Stimulated activated CD8-positive, alpha-beta memory T cell treated with anti-CD3 and anti-CD28 coated beads, Interleukin-7, amount 100 ng/mL, for 24 hours (primary cell): ENCODE measurements around the gene LILRA2.
"Not testable (repeated sequence)": the region's sequence is repeated elsewhere in the genome, so short reads cannot be mapped to it uniquely, and the experiment has no call there.

Source experiments
- DNase-seq: peaks from one replicate; pipeline ENCODE4 v3.0.0-alpha.2; 2020; ENCODE audit warnings: low read depth

The LILRA2 gene

GRCh38 chr19:54609356-54609791, 35.8 kb downstream of the LILRA2 start:
- no peak for DNase-seq

- no peak for DNase-seq
These were observed 38.8 kb downstream of the LILRA2 start for GRCh38 chr19:54612428-54612827.

- no peak for DNase-seq
These were observed 41.1 kb downstream of the LILRA2 start for GRCh38 chr19:54614726-54615125.

- no peak for DNase-seq
These were observed 42.5 kb downstream of the LILRA2 start for GRCh38 chr19:54616057-54616456.

GRCh38 chr19:54616821-54617560, 43.4 kb downstream of the LILRA2 start:
- DNase-seq = no peak

GRCh38 chr19:54620464-54620863, 46.9 kb downstream of the LILRA2 start:
- no peak for DNase-seq

GRCh38 chr19:54622431-54622830, 48.8 kb downstream of the LILRA2 start:
- DNase-seq = no peak

- DNase-seq = not testable (repeated sequence)
These were observed 50.6 kb downstream of the LILRA2 start for GRCh38 chr19:54624234-54624633.

GRCh38 chr19:54624934-54625730, 51.5 kb downstream of the LILRA2 start:
- DNase-seq = not testable (repeated sequence)

GRCh38 chr19:54626757-54627156, 53.2 kb downstream of the LILRA2 start:
- DNase-seq = no peak

GRCh38 chr19:54627912-54628311, 54.3 kb downstream of the LILRA2 start:
- DNase-seq = not testable (repeated sequence)

- not testable (repeated sequence) for DNase-seq
These were observed 56.7 kb downstream of the LILRA2 start, which contains the start of gene LILRB1 for GRCh38 chr19:54630262-54630661. LILRB1 (plus strand) TSS chr19:54630484; CDS start chr19:54631074, 590 bp downstream.

- no peak for DNase-seq
These were observed 57.2 kb downstream of the LILRA2 start for GRCh38 chr19:54630782-54631181.

GRCh38 chr19:54631489-54632337, 58.1 kb downstream of the LILRA2 start:
- DNase-seq = not testable (repeated sequence)

GRCh38 chr19:54632517-54632916, 58.9 kb downstream of the LILRA2 start:
- not testable (repeated sequence) for DNase-seq

- no peak for DNase-seq
These were observed 59.8 kb downstream of the LILRA2 start for GRCh38 chr19:54633401-54633800.

- DNase-seq = not testable (repeated sequence)
These were observed 62.5 kb downstream of the LILRA2 start for GRCh38 chr19:54636081-54636480.

- no peak for DNase-seq
These were observed 65.1 kb downstream of the LILRA2 start for GRCh38 chr19:54638683-54639082.
